ENCODE measurements around the gene PTTG1IP.

Gene PTTG1IP

GRCh38 chr21:44862869-44863685 is 10.4 kb downstream of the PTTG1IP start:
- H3K9me3 ChIP-seq (ENCODE audit: low read length): no peaks in the 10 kb centered on the region
- H4K20me1 ChIP-seq (ENCODE audit: insufficient read depth, low read length): no peaks in the 10 kb centered on the region
- no peak overlapping the region for H3K27ac ChIP-seq (ENCODE audit: low read depth, low read length, poor library complexity, severe bottlenecking)
- H3K27me3 ChIP-seq (ENCODE audit: insufficient read depth, low read length): no peaks in the 10 kb centered on the region
- peaks cover 27% of the 10 kb centered on the region; the same call in 1 of the 2 replicates for H3K36me3 ChIP-seq (ENCODE audit: insufficient read depth, low read length)
- no peak overlapping the region for H3K9ac ChIP-seq (ENCODE audit: low read length)
- TF ChIP-seq EZH2 (IDR thresholded peaks at IDR 0.05; ENCODE audit: borderline replicate concordance, low read length) (no peak), CTCF (IDR thresholded peaks at IDR 0.05; ENCODE audit: low read length) (no peak)
- no peak overlapping the region for H3K4me2 ChIP-seq (ENCODE audit: low read length)
- H3K79me2 ChIP-seq (ENCODE audit: insufficient read depth, low read length): no peaks in the 10 kb centered on the region
- H3K4me1 ChIP-seq (ENCODE audit: insufficient read depth, low read length, severe bottlenecking): peaks cover 25% of the 10 kb centered on the region
- H3K9me2 ChIP-seq (ENCODE audit: low read depth, low read length): no peaks in the 10 kb centered on the region
- H2AFZ ChIP-seq (ENCODE audit: low read length): no peak overlapping the region
- no peaks in the 10 kb centered on the region for H3F3A ChIP-seq (ENCODE audit: insufficient read depth, low read length)
- H3K4me3 ChIP-seq (ENCODE audit: low read depth, low read length, poor library complexity, severe bottlenecking): no peak overlapping the region

- no peaks in the 10 kb centered on the region for H3K27me3 ChIP-seq (ENCODE audit: insufficient read depth, low read length)
- H3K4me3 ChIP-seq (ENCODE audit: low read depth, low read length, poor library complexity, severe bottlenecking): no peak overlapping the region
- H3F3A ChIP-seq (ENCODE audit: insufficient read depth, low read length): no peaks in the 10 kb centered on the region
- no peak overlapping the region for H3K4me2 ChIP-seq (ENCODE audit: low read length)
- H3K79me2 ChIP-seq (ENCODE audit: insufficient read depth, low read length): no peaks in the 10 kb centered on the region
- no peaks in the 10 kb centered on the region for H3K4me1 ChIP-seq (ENCODE audit: insufficient read depth, low read length, severe bottlenecking)
- peaks cover 36% of the 10 kb centered on the region for H3K36me3 ChIP-seq (ENCODE audit: insufficient read depth, low read length)
- TF ChIP-seq EZH2 (IDR thresholded peaks at IDR 0.05; ENCODE audit: borderline replicate concordance, low read length): no peak
- TF ChIP-seq CTCF (IDR thresholded peaks at IDR 0.05; ENCODE audit: low read length): no peak
- no peak overlapping the region for H3K9ac ChIP-seq (ENCODE audit: low read length)
- H4K20me1 ChIP-seq (ENCODE audit: insufficient read depth, low read length): no peaks in the 10 kb centered on the region
- no peak overlapping the region for H2AFZ ChIP-seq (ENCODE audit: low read length)
- no peak overlapping the region for H3K27ac ChIP-seq (ENCODE audit: low read depth, low read length, poor library complexity, severe bottlenecking)
- H3K9me2 ChIP-seq (ENCODE audit: low read depth, low read length): no peaks in the 10 kb centered on the region
- H3K9me3 ChIP-seq (ENCODE audit: low read length): no peaks in the 10 kb centered on the region
These were observed 14.7 kb downstream of the PTTG1IP start for GRCh38 chr21:44858791-44859190.

DNA sequence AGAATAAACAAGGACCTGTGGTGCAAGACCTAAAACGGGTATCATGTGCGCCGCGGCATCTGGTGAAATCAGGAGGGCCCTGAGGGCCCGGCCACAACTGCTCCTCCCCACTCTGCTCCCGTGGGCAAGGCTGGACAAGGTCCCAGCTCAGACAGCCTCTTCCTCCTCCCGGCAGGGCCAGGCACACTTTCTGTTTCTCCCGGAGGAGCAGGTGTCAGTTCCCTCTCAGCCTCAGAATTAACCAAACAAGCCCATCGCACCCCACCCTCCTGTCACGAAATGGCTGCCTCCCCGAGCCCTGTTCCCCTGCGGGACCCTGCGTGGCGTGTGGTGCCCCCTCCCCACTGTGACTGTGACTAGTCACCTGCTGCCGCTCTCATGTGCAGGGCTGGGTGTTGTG is 15.2 kb downstream of the PTTG1IP start:
- no peaks in the 10 kb centered on the region for H3K27me3 ChIP-seq (ENCODE audit: insufficient read depth, low read length)
- no peak overlapping the region for H3K4me2 ChIP-seq (ENCODE audit: low read length)
- H2AFZ ChIP-seq (ENCODE audit: low read length): no peak overlapping the region
- no peaks in the 10 kb centered on the region for H3K4me1 ChIP-seq (ENCODE audit: insufficient read depth, low read length, severe bottlenecking)
- H3K36me3 ChIP-seq (ENCODE audit: insufficient read depth, low read length): peaks cover 39% of the 10 kb centered on the region
- no peaks in the 10 kb centered on the region for H3F3A ChIP-seq (ENCODE audit: insufficient read depth, low read length)
- no peaks in the 10 kb centered on the region for H3K9me2 ChIP-seq (ENCODE audit: low read depth, low read length)
- H3K27ac ChIP-seq (ENCODE audit: low read depth, low read length, poor library complexity, severe bottlenecking): no peak overlapping the region
- H3K4me3 ChIP-seq (ENCODE audit: low read depth, low read length, poor library complexity, severe bottlenecking): no peak overlapping the region
- no peak overlapping the region for H3K9ac ChIP-seq (ENCODE audit: low read length)
- TF ChIP-seq CTCF (IDR thresholded peaks at IDR 0.05; ENCODE audit: low read length): no peak
- TF ChIP-seq EZH2 (IDR thresholded peaks at IDR 0.05; ENCODE audit: borderline replicate concordance, low read length): no peak
- H4K20me1 ChIP-seq (ENCODE audit: insufficient read depth, low read length): no peaks in the 10 kb centered on the region
- H3K79me2 ChIP-seq (ENCODE audit: insufficient read depth, low read length): no peaks in the 10 kb centered on the region
- H3K9me3 ChIP-seq (ENCODE audit: low read length): no peaks in the 10 kb centered on the region

All from OCI-LY1 (cell line).